SJCRH30 (cell line): ENCODE results near the gene STT3A. TPM values are rescaled to one million over a fixed set of nuclear protein-coding genes. Genes with fewer than 3 reads are reported as not detected.

Source experiments
- DNase-seq, 2 experiments: peaks; one replicate each; pipeline ENCODE4 v3.0.0-alpha.2; 2015 to 2020
- H3K27ac ChIP-seq: fragments of 250-450 bp; sonication (Bioruptor Pico); 2 replicates; pipeline ENCODE4 v1.5.1; 2020; ENCODE audit warnings: mild to moderate bottlenecking, moderate library complexity
- H3K27me3 ChIP-seq: fragments of 250-450 bp; sonication (Bioruptor Pico); 2 replicates; pipeline ENCODE4 v1.5.1; 2020; ENCODE audit warnings: mild to moderate bottlenecking, moderate library complexity
- H3K36me3 ChIP-seq: fragments of 250-450 bp; sonication (Bioruptor Pico); 2 replicates; pipeline ENCODE4 v1.5.1; 2020; ENCODE audit warnings: mild to moderate bottlenecking, moderate library complexity
- H3K4me1 ChIP-seq: fragments of 250-450 bp; sonication (Bioruptor Pico); 2 replicates; pipeline ENCODE4 v1.5.1; 2020; ENCODE audit warnings: mild to moderate bottlenecking, moderate library complexity
- H3K4me3 ChIP-seq: fragments of 250-450 bp; sonication (Bioruptor Pico); 2 replicates; pipeline ENCODE4 v1.5.1; 2020; ENCODE audit warnings: mild to moderate bottlenecking, moderate library complexity
- H3K9me3 ChIP-seq: fragments of 250-450 bp; sonication (Bioruptor Pico); replicated peaks from 2 replicates; pipeline ENCODE4 v1.5.1; 2020; ENCODE audit warnings: mild to moderate bottlenecking, moderate library complexity
- total RNA-seq: library from RNA; depleted of rRNA; stranded (reverse); fragments of >200 nt; shearing (Covaris generic); gene quantifications from 2 replicates; pipeline ENCODE4 v1.2.3, GENCODE V29; 2014; rRNA removed

Gene STT3A
- total RNA-seq, 1 experiment from 2014 or later, result 102 TPM

GRCh38 chr11:125663910-125664309 is 71.3 kb downstream of the STT3A start:
- DNase-seq, result no peak
- H3K4me3 ChIP-seq, result no peak overlapping the region
- peaks cover 21% of the 10 kb centered on the region for H3K36me3 ChIP-seq

GRCh38 chr11:125667151-125667550 is 74.5 kb downstream of the STT3A start:
- no peak overlapping the region for H3K27ac ChIP-seq
- H3K4me3 ChIP-seq, result no peak overlapping the region
- H3K27me3 ChIP-seq, result no peaks in the 10 kb centered on the region
- no peaks in the 10 kb centered on the region for H3K9me3 ChIP-seq
- no peak for DNase-seq
- H3K4me1 ChIP-seq, result no peaks in the 10 kb centered on the region
- H3K36me3 ChIP-seq, result peaks cover 16% of the 10 kb centered on the region

More at GRCh38 chr11:125663910-125664309, 71.3 kb downstream of the STT3A start:
- no peaks in the 10 kb centered on the region for H3K9me3 ChIP-seq
- H3K27ac ChIP-seq, result no peak overlapping the region
- no peaks in the 10 kb centered on the region for H3K4me1 ChIP-seq
- H3K27me3 ChIP-seq, result no peaks in the 10 kb centered on the region

GRCh38 chr11:125670172-125670571 is 77.5 kb downstream of the STT3A start:
- Histone ChIP-seq H3K27me3 (no peaks in the 10 kb centered on the region), H3K9me3 (no peaks in the 10 kb centered on the region), H3K4me1 (no peaks in the 10 kb centered on the region), H3K4me3 (no peak overlapping the region), H3K27ac (no peak overlapping the region), H3K36me3 (peaks cover 13% of the 10 kb centered on the region)
- DNase-seq, result no peak

GRCh38 chr11:125671561-125671960 is 78.9 kb downstream of the STT3A start:
- Histone ChIP-seq H3K9me3 (no peaks in the 10 kb centered on the region), H3K36me3 (peaks cover 17% of the 10 kb centered on the region), H3K27ac (no peak overlapping the region), H3K27me3 (no peaks in the 10 kb centered on the region), H3K4me1 (no peaks in the 10 kb centered on the region), H3K4me3 (no peak overlapping the region)
- no peak for DNase-seq

Other genes starting within 250 kb of the STT3A start
- 0.65 and 1.4 TPM in 2 replicates for gene FEZ1, start 96.6 kb upstream of the STT3A start, total RNA-seq
- 81.7 and 85.0 TPM in 2 replicates for gene EI24, start 23.4 kb upstream of the STT3A start, total RNA-seq
- 48.3 and 50.9 TPM in 2 replicates for gene CHEK1, start 32.3 kb downstream of the STT3A start, total RNA-seq
- gene ACRV1, start 88.0 kb downstream of the STT3A start, total RNA-seq, result 0.08 and 0.14 TPM in 2 replicates
- not detected in 2 replicates for gene PATE1, start 153.4 kb downstream of the STT3A start, total RNA-seq
- gene PATE2, start 186.0 kb downstream of the STT3A start, total RNA-seq, result 0.25 TPM in 1 of 2 replicates, not detected in the other
- gene PATE3, start 195.3 kb downstream of the STT3A start, total RNA-seq, result not detected in 2 replicates
- gene PATE4, start 240.5 kb downstream of the STT3A start, total RNA-seq, result not detected in 2 replicates